GM19372 (cell line): ENCODE results near the gene NPAS3.
"Not testable (repeated sequence)": the region's sequence is repeated elsewhere in the genome, so short reads cannot be mapped to it uniquely, and the experiment has no call there.

Experiments used
- ATAC-seq: cut with Tn5 transposase; IDR thresholded peaks from one replicate; pipeline ENCODE4 v1.9.1; 2021; ENCODE audit warnings: mild to moderate bottlenecking, low read depth, moderate library complexity; ENCODE audit not compliant: unreplicated experiment

The NPAS3 gene

GRCh38 chr14:33065634-33066033, 127.0 kb downstream of the NPAS3 start:
- ATAC-seq = no peak

DNA sequence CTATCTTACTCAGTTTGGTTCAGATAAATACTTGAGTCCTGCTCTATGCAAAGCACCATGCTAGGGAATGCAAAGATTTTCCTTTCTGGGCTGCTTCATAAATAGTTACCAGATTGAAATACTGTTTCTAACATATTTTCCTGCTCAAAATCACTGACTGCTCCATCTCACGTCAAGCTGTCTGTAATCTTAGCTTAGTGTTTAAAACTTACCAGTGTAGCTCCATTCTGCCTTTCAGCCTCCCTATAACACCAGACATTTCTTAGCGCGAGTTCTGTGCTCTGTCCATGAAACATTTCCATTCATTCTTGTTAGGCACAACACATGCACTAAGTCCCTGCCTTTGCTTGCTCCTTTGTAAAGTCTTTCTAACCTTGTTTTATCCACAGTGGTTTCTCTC, 129.4 kb downstream of the NPAS3 start:
- ATAC-seq = no peak

GRCh38 chr14:33068626-33069025, 129.9 kb downstream of the NPAS3 start:
- ATAC-seq = no peak

- no peak for ATAC-seq
Observed at GRCh38 chr14:33070475-33070874, 131.8 kb downstream of the NPAS3 start.

DNA sequence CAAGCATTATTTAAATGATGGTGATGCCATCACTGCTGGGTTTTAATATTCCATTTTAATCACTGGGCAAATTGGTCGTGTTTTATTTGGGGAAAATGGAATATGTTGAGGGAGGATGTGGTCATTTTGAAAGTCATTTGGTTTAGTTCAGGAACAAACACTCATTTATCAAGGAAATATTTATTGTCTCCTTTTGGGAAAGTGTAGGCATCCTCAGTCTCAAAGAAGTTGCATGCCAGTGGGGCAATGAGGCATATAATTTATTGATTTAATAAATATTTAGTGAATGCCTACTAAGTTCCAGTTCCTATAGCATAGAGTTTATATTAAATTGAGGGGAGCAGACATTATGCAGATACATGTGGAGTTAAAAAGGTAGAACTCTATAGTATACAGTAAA, 134.3 kb downstream of the NPAS3 start:
- ATAC-seq = no peak

DNA sequence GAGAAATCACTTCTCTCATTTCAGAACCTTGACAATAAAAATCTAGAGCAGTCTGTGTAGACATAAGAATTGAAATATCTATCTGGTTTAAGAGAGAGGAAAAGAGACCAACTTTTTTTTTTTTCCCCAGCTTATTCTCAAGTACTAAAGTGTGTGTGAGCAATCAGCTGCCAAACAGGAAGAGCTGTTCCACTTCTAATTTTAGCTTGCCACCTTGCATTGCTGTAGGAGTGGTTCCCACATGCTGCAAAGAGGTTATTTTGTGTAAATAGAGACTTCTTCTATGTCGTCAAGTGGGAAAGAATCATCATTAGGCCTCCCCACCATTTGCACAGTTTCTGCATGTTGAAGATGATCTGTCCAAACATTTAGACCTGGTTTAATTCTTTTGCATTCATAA, 142.6 kb downstream of the NPAS3 start:
- ATAC-seq = no peak

DNA sequence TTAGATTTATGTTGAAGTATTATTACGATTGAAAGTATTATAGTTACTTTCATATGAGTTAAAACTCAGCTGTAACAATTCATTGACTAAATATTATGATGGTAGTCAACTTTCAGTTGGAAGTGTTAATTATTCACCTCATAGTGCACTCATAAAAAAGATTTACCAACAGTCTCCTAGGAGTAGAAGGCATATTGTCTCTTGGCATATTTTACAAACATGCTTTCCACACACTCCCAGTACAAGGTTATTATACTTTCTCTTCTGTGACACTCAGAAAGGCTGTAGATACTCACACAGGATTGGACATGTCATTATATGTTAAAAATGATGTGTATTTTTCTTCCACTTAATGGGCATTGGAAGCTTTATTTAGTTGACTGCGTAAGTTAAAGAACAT, 147.1 kb downstream of the NPAS3 start:
- no peak for ATAC-seq

- ATAC-seq = not testable (repeated sequence)
Observed at GRCh38 chr14:33088274-33088673, 149.6 kb downstream of the NPAS3 start.

DNA sequence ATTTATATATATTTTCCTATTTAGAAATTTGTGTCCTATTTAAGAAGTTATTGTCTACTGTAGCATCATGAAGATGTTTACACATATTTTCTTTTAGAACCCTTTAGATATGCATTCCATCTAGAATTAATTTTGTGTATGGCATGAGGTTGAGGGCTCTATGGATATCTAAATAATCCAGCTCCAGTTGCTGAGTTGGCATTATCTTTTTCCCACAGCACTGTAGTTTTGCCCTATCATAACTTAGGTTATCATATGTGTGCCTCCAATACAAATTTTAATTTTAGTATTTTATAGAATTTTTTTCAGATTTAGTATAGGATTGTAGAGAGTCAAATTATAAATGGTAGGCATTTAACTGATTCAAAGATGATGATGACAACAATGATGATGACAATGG, 159.3 kb downstream of the NPAS3 start:
- ATAC-seq = no peak

- no peak for ATAC-seq
Observed at GRCh38 chr14:33103489-33103888, 164.8 kb downstream of the NPAS3 start.

DNA sequence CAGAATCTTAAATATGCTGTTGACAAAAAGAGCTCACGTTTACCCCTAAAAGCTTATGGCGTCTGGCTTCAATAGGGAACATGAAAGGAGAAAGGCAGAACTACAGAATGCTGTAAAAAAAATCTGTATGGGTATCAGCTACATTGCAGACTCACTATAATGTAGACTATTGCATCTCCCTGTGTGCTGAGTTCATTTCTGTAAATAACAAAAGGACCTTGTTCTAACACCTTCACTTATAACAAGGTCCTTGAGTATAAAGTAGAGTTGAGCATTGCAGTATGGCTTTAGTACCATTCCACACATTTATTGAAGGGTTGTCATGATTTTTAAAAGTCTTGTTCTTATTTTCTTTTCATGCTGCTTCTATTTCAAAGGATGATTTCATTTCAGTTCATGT, 165.3 kb downstream of the NPAS3 start:
- ATAC-seq = no peak

- no peak for ATAC-seq
Observed at GRCh38 chr14:33110737-33111443, 172.2 kb downstream of the NPAS3 start.

- no peak for ATAC-seq
Observed at GRCh38 chr14:33114331-33114730, 175.7 kb downstream of the NPAS3 start.

GRCh38 chr14:33118668-33119067, 180.0 kb downstream of the NPAS3 start:
- no peak for ATAC-seq

- ATAC-seq = no peak
Observed at GRCh38 chr14:33120341-33120740, 181.7 kb downstream of the NPAS3 start.

DNA sequence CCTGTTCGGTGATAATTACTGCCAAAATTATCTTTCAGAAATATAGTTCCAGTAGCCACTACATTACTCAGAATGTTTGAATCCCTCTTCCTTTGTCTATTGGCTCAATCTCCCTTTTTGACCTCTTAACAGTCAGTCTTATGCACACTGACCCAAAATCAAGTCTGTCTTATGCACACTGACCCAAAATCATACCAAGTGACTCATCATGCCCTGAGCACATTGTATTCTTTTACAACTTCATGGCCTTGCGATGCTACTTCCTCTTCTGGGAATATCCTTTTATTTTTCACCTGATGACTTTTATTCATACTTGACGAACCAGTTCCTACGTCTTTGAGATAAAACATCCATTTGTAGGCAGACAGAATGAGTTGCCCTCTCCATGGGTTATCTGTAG, 182.3 kb downstream of the NPAS3 start:
- no peak for ATAC-seq

GRCh38 chr14:33123281-33123680, 184.6 kb downstream of the NPAS3 start:
- ATAC-seq = no peak

DNA sequence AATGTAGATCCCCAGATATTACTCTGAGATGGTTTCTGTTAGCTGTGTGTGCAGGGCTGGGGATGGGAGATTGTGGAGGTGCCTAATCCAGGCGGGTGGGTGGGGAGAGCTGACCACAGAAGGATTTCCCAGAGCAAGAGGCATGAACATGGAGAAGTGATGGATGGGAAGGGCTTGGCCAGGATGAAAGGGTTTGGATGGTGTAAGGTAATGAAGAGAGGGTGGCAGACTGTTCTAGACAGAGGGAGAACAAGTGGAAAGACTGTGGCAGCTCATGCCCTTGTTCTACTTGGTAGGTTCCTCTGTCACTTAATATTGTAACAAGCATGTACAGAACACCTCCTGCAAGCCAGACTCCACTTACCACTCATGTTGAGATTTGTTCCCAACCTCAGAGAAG, 187.8 kb downstream of the NPAS3 start:
- no peak for ATAC-seq

DNA sequence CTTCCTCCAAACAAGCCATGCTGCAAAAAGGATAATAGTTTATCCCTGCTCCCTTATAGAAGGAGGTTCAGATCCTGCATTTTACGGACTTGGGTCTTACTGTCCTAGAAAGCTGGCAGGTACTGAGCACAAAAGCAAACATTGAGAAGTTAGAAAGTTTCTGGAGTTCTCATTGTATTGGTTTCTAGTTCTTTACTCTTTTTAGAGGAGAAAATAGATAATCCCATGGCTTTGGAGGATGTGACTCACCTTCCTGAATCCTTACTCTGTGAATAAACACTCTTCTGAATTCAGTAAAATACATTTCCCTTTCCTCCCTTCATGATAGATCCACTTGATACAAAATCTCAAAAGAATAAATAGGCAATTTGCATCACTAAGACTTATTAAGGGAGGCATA, 188.9 kb downstream of the NPAS3 start:
- ATAC-seq = no peak

- ATAC-seq = no peak
Observed at GRCh38 chr14:33131801-33132200, 193.1 kb downstream of the NPAS3 start.

DNA sequence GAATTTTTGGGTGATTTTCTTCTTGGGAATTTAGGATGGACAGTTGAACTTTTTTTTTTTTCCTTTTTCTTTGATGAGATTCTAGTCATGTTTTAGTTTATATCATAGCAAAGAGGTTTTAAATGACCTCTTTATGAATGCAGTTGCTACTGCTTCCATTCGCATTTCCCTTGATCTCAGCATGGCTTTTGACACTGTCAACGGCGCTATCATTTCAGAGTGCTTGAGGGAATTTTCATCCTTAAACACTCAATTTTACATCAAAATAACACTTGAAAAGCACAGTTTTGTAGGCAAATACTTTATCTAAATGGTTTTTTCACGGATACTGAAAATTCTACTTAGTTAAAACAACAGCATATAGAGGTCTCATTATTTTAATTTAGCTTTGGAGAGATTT, 195.5 kb downstream of the NPAS3 start:
- ATAC-seq = no peak

DNA sequence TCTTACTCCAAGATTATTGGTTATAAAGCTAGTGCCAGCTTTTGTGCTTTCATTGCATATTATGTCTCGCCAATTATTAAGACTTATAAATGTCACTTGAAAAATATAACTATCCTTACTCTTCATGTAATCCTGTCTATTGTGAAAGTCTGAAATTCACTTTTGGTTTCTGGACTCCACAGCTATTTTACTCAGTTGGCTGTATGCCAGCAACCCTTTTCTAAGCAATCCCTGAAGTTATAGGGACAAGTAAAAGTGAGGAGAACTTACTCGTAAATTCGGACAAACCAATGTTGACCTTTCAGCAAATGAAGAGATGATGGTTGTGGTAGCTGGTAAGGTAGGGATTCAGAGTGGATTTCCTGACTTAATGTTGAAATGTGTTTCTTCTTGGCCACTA, 196.3 kb downstream of the NPAS3 start:
- no peak for ATAC-seq
